Right lung (tissue), 5 donors: ENCODE data around the gene EDARADD. TPM values are rescaled to one million over a fixed set of nuclear protein-coding genes. Genes with fewer than 3 reads are reported as not detected.
"Not testable (repeated sequence)": the region's sequence is repeated elsewhere in the genome, so short reads cannot be mapped to it uniquely, and the experiment has no call there.

Experiments used
- DNase-seq, 2 donors: peaks; one replicate each; pipeline ENCODE4 v3.0.0-alpha.2; 2013
- polyA plus RNA-seq, 5 donors: library from polyadenylated mRNA; unstranded; fragments of 120-200 nt; gene quantifications; one replicate each; pipeline versions ENCODE4 v1.2.1 to v1.2.3, GENCODE V29; 2013; ENCODE audit warnings: inconsistent platforms in 1 of 5, low replicate concordance in 1 of 5; ENCODE audit not compliant: insufficient read length in 5 of 5, insufficient read depth in 1 of 5

EDARADD gene
- polyA plus RNA-seq, 5 donors: 3.6 to 6.7 (median 4.8) TPM

DNA sequence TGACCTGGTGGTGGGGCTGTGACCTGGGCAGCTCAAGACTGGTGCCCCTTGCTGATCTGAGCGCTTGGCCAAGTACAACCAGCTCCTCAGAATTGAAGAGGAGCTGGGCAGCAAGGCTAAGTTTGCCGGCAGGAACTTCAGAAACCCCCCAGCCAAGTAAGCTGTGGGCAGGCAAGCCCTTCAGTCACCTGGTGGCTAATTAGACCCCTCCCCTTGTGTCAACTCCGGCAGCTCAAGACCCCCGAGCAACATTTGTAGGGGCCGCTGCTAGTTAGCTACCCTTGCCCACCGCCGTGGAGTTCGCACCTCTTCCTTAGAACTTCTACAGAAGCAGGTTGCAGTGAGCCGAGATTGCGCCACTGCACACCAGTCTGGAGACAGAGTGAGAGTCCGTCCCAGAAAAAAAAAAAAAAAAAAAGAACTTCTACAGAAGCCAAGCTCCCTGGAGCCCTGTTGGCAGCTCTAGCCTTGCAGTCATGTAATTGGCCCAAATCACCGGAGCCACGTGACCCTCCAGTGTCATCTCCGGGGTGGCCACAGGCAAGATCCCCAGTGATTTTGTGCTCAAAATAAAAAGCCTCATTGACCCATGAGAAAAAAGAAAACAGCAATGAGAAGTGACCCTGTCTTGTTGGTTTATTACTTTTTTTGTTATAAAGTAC, 90.4 kb downstream of the EDARADD start:
- no peak for DNase-seq

DNA sequence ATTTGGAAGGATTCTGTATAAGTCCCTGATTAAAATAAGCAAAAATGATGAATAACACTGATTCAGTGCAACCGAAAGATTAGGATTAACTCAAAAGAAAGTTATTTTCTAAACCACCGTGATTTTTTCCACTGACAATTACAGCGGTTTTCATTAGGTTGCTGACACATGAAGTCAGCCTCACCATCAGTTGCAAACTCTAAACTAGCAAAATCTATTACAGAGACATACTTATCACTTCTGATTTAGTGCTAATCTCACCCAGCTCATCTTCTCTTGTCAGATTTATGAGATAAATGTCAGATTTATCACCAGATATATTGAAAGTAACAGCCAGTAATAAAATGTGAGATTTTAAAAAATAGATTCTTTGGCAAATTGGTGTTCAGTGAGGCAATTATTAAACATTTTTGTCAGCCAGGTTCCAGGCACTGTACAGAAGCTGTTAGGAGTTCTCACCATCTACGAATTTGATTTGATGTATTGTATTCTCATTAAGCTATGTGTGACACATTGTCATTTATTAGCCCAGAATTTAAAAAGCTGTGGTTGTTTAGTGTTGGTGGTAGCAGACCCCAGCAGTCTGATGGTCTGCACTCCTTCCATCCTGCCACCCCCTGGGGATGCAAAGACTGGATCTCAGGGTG, 92.4 kb downstream of the EDARADD start:
- no peak for DNase-seq

DNA sequence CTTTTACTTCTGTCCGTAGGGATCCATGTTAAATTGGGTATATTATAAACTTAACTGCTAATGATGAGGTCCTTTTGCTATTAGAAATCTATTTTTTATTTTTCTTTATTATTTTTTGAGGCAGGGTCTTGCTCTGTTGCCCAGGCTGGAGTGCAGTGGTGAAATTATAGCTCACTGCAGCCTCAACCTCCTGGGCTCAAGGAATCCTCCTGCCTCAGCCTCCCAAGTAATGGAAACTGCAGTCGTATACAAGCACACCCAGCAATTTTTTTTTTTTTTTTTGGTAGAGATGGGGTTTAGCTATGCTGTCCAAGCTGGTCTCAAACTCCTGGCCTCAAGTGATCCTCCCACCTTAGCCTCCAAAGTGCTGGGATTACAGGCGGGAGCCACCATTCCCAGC, 95.1 kb downstream of the EDARADD start:
- DNase-seq: not testable (repeated sequence)

DNA sequence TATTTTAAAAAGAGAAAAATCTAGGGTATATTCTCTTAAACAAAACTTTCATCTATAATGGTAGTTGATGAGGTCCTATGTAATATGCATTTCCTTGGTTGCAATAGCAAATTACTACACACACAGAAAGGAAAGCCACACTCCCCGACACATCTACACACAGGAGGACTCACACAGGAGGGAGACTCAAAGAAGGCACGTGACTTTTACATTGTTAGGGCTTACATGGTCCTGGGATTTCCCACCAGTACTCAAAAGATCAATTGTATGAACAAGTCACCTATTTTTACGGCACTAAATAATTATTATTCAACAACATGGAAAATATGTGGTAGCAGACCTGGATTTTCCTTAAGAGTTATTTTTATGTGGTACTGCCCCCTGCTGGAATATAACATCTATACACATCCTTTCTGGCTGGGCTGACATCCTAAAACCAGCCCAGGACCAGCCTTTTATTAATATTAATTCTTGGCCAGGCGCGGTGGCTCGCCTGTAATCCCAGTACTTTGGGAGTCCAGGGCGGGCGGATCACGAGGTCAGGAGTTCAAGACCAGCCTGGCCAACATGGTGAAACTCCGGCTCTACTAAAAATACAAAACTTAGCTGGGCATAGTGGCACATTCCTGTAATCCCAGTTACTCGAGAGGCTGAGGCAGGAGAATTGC, 95.8 kb downstream of the EDARADD start:
- DNase-seq: peak; percentile 28 to 48

DNA sequence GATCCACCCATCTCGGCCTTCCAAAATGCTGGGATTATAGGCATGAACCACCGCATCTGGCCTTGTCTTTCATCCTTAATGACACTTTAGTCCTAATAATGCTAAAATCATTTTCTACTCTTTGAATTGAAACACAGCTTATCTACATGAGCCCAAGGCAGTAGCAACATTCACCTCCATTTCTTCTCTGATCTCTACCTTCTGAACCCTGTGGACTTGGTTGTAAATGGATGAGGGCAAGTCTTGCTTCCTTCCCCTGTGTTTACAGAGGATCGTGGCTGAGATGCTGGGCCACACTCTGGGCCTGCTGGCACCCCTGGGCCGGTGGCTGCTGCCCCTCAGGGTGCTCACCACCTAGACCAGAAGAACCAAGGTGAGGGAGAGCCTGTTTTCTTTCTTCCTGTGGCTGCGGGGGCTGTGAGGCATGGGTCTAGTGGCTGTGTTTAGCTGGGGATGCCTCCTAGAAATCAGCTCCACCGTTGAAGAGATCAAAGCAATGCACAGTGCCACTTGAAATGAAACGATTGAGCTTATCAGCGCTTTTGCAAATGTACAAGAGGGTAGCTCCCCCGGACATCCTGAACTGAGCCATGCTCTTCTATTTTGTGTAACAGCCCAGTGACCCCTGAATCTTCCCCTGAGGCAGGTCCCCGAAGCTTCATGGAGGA, 97.5 kb downstream of the EDARADD start:
- DNase-seq: no peak

DNA sequence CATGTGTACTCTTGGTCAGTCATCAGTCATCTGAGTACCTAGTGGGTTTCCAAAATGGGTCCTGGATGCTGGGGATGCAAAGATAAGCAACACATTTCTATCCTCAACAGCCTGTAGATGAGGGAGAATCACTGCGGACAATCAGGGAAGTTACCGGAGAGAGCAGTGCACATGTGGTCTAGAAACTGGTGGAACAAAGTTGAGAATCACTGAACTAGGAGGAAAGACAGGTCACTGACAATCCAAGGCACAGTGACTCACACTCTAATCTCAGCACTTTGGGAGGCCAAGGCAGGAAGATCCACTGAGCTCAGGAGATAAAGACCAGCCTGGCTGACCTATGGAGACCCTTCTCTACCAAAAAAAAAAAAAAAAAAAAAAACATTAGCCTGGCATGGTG, 98.3 kb downstream of the EDARADD start:
- DNase-seq: no peak

- DNase-seq: no peak
Measured at GRCh38 chr1:236494082-236494481, 100.0 kb downstream of the EDARADD start.

DNA sequence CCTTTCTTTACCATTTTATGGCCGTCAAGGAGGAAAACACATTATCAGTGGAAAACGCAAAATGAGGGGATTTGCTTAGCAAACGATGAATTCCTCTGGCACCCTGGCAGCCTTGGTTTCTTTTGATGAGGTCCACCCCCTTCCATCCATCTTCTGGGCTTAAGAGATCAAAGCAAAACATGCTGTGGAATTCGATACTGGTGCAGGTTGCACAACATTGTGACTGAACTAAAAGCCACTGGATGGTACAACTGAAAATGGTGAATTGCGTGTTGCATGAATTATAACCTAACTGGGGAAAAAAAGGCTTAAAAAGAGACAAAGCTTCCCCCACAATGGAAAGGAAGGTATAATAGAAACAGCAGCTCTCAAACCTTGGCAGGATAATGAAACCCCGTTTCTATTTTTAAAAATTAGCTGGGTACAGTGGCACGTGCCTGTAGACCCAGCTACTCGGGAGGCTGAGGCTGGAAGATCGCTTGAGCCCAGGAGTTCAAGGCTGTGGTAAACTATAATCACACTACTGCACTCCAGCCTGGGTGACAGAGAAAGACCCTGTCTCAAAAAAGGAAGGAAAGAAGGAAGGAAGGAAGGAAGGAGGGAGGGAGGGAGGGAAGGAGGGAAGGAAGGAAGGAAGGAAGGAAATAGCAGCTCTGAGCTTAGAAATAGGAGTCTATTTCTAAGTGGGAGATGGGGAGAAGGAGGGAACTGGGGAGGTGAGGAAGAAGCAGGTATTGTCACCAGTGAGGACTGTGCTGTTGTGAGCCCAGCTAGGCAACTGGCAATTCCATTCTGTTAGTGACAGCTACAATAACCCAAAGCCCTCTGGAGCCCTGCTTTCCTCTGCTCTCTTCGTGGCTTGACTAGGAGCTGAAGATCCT, 100.7 kb downstream of the EDARADD start:
- DNase-seq: no peak

- DNase-seq: no peak
Measured at GRCh38 chr1:236495467-236496112, 101.5 kb downstream of the EDARADD start.

GRCh38 chr1:236497908-236498307, 103.8 kb downstream of the EDARADD start:
- no peak for DNase-seq

DNA sequence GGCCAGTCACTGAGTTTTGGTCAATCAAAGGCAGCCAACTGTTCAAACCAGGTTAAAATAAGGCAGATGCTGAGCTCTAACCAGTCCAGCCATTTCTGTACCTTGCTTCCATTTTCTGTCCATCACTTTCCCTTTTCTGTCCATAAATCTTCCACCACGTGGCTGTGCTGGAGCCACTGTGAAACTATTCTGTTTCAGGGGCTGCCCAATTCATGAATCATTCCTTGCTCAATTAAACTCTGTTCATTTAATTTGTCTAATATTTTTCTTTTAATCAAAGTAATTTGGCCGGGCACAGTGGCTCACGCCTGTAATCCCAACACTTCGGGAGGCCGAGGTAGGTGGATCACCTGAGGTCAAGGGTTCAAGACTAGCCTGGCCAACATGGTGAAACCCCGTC, 107.0 kb downstream of the EDARADD start:
- DNase-seq: no peak

- DNase-seq: no peak
Measured at GRCh38 chr1:236502579-236502971, 108.5 kb downstream of the EDARADD start.

DNA sequence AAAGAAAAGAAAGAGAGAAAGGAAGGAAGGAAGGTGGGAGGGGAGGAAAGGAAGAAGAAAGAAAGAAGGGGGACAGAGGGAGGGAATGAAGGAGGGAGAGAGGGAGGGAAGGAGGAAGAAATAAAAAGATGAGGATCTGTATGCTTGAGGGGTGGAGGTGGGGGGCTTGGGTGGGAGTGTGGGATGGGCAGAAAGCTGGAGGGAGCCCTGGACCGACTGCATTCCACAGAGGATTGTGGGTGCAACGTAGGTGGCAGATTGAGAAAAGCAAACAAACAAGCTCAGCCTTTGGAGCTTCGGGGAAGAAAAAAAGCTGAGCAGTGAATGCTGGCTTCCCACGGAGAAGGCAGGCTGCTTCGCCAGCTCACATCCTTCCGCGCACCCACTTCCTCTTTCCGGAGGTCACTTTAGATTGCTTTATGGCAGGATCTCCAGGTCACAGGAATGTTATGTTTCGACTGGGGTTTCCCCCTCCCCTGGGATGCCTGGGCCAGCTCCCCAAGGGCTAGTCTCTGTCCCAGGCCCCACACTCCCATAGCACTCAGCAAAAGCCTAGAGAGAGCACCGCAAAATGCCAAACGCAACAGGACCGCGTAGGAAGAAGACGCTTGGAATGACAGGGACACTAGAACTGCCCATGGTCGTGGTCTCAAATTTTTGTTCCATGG, 109.0 kb downstream of the EDARADD start:
- peak; percentile 47 to 62 for DNase-seq

GRCh38 chr1:236504338-236504737, 110.3 kb downstream of the EDARADD start:
- not testable (repeated sequence) for DNase-seq

DNA sequence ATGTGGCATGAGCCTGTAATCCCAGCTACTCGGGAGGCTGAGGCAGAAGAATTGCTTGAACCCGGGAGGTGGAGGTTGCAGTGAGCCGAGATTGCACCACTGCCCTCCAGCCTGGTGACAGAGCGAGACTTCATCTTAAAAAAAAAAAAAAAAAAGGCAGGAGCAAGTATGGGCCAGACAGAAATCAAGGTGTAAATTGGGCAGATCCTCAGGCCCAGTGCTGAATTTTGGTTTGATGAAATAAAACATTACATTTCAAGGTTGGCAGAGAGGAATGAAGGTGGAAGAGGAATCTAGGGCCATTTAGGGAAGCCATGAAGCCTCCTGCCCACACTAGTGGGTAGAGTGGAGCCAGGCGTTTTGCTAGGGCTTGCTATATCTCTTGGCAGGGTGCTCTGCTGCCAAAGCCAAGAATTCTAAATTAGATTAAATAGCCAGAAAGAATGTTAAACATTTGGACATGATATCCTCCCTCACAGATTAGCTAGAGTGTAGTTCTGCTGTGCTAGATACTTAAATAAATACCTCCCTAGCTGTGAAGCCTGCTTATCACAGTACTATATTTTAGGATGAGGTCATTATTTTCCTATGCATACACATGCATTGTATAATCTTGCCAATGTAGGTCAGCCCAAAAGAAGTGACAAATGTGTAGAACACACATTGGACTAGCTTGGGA, 113.1 kb downstream of the EDARADD start:
- DNase-seq: no peak

DNA sequence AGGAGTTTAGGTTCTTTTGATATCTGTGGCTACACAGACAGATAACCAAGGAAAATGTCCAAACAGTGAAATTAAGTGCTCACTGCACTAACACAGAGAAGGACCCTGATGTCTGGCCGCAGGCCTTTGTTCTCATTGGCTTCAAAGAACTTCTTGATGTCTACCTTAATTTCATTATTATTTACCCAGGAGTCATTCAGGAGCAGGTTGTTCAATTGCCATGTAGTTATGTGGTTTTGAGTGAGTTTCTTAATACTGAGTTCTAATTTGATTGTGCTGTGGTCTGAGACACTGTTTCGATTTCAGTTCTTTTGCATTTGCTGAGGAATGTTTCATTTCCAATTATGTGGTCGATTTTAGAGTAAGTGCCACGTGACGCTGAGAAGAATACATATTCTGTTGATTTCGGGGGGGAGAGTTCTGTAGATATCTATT, 114.5 kb downstream of the EDARADD start:
- DNase-seq: no peak

GRCh38 chr1:236509203-236509602, 115.1 kb downstream of the EDARADD start:
- DNase-seq: no peak

DNA sequence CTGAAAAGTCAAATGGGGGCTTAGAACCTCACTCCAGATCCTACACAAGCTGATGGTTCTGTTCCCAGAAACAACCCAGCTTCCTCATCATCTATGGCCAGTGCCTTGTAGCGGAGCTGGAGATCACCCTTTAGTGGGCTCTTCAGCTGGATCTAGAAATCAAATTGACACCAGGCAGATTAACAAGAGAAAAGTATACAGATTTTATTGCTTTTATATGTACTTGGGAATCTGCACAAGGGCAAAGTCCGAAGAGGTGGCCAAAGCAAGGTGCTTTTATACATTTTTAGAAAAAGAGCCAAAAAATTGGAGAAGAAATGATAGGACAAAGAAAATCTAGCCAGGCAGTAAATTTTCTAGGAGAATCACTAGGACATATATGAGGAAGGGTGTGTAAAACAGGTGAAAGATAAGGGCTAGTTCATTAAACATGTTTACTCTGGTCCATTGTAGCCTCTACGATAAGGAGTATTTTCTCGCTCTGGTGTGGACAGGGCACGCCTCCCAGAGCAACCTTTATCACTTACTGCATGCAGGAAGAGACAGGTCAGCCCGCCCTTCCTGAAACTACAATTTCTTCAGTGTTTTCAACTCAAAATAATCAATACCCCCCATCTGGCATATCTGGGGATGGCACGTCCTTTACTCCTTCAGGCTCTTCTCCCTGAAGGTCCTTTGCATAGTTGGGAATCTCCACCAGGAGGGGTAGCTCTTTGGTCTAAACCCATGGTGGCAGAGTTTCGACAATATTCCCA, 115.7 kb downstream of the EDARADD start:
- DNase-seq: no peak
